H1 (cell line): ENCODE results near the gene PIGU. TPM values are rescaled to one million over a fixed set of nuclear protein-coding genes. Genes with fewer than 3 reads are reported as not detected.

Experiments
- CTCF ChIA-PET: fragments of 300-600 bp; sonication (Branson Sonifier 250); formaldehyde crosslinking; loops from one replicate; lab custom pipeline; 2021; ENCODE audit not compliant: partially characterized antibody; lab: Charles Lee
- POLR2A ChIA-PET: fragments of 300-600 bp; sonication (Branson Sonifier 250); formaldehyde crosslinking; loops from one replicate; lab custom pipeline; 2021; ENCODE audit warnings: inconsistent platforms; ENCODE audit not compliant: partially characterized antibody; lab: Charles Lee
- DNase-seq, 2 experiments: peaks; one replicate each; pipeline versions ENCODE4 v3.0.0 to v3.0.0-alpha.2; 2010 to 2022; ENCODE audit warnings: low spot score in 2 of 2, low read depth in 1 of 2, mixed read lengths in 1 of 2
- FAIRE-seq: peaks from 2 replicates; lab custom pipeline; 2011; peaks lifted over from hg19 to GRCh38; lab: Jason Lieb, UNC
- H2AFZ ChIP-seq: 2 replicates; pipeline ENCODE4 v1.8.1; 2012; ENCODE audit warnings: low read length, inconsistent platforms
- H2AK5ac ChIP-seq: 2 replicates; pipeline ENCODE4 v1.6.1; 2013; ENCODE audit warnings: low read depth, low read length
- H2BK120ac ChIP-seq: replicated peaks from 2 replicates; pipeline ENCODE3; 2013; ENCODE audit warnings: low read depth, low read length, inconsistent platforms
- H2BK12ac ChIP-seq: 2 replicates; pipeline ENCODE4 v1.6.1; 2013; ENCODE audit warnings: low read depth, low read length
- H2BK15ac ChIP-seq: 2 replicates; pipeline ENCODE4 v1.6.1; 2013; ENCODE audit warnings: low read length
- H2BK20ac ChIP-seq: 2 replicates; pipeline ENCODE4 v1.6.1; 2013; ENCODE audit warnings: low read length
- H2BK5ac ChIP-seq: 2 replicates; pipeline ENCODE4 v1.6.1; 2013; ENCODE audit warnings: low read depth, low read length
- H3K14ac ChIP-seq: 2 replicates; pipeline ENCODE4 v1.6.1; 2013; ENCODE audit warnings: inconsistent platforms; ENCODE audit not compliant: insufficient read length
- H3K18ac ChIP-seq: 2 replicates; pipeline ENCODE4 v1.6.1; 2013; ENCODE audit warnings: low read length; ENCODE audit errors: extremely low read depth
- H3K23ac ChIP-seq: 2 replicates; pipeline ENCODE4 v1.6.1; 2013; ENCODE audit warnings: inconsistent platforms; ENCODE audit not compliant: insufficient read length
- H3K23me2 ChIP-seq: 2 replicates; pipeline ENCODE4 v1.6.1; 2013; ENCODE audit warnings: low read depth, low read length
- H3K27ac ChIP-seq: 2 replicates; pipeline ENCODE4 v1.6.1; 2011; ENCODE audit warnings: low read depth, low read length, inconsistent platforms
- H3K27me3 ChIP-seq, 4 experiments: replicated peaks in 1 of 4; 1 replicate in 1 of 4; 2 replicates in 3 of 4; pipeline versions ENCODE4 v1.6.1 to v1.8.1; 2011 to 2013; ENCODE audit warnings: low read length in 3 of 4, mild to moderate bottlenecking in 3 of 4, inconsistent platforms in 2 of 4, mixed read lengths in 2 of 4, moderate library complexity in 1 of 4; ENCODE audit not compliant: control insufficient read depth in 3 of 4, insufficient read depth in 3 of 4; ENCODE audit errors: extremely low read depth in 1 of 4
- H3K36me3 ChIP-seq, 4 experiments: 2 replicates each; pipeline versions ENCODE4 v1.6.1 to v1.8.1; 2011 to 2013; ENCODE audit warnings: mild to moderate bottlenecking in 4 of 4, low read length in 3 of 4, moderate library complexity in 2 of 4, control low read depth in 1 of 4, inconsistent platforms in 1 of 4; ENCODE audit not compliant: insufficient read depth in 4 of 4, control insufficient read depth in 2 of 4
- H3K4ac ChIP-seq: replicated peaks from 2 replicates; pipeline ENCODE3; 2013; ENCODE audit warnings: low read length, low read depth, mixed read lengths, inconsistent platforms; ENCODE audit not compliant: insufficient read length
- H3K4me1 ChIP-seq, 4 experiments: replicated peaks in 1 of 4; 1 replicate in 1 of 4; 2 replicates in 3 of 4; pipeline versions ENCODE4 v1.6.1 to v1.8.1; 2011 to 2013; ENCODE audit warnings: low read length in 3 of 4, inconsistent platforms in 2 of 4, mixed read lengths in 1 of 4; ENCODE audit not compliant: insufficient read depth in 4 of 4, control insufficient read depth in 3 of 4
- H3K4me2 ChIP-seq, 2 experiments: 2 replicates each; pipeline versions ENCODE4 v1.6.1 to v1.8.1; 2011 to 2013; ENCODE audit warnings: low read depth in 2 of 2, low read length in 2 of 2, control low read depth in 1 of 2, inconsistent platforms in 1 of 2, mild to moderate bottlenecking in 1 of 2; ENCODE audit not compliant: insufficient read depth in 1 of 2
- H3K4me3 ChIP-seq, 4 experiments: fragments of 200-600, 300-600 bp in 1 of 4; sonication (generic), shearing (Covaris generic), sonication (Bioruptor Twin) in 1 of 4; 2 replicates each; pipeline versions ENCODE4 v1.5.1 to v1.8.1; 2011 to 2016; ENCODE audit warnings: low read length in 4 of 4, low read depth in 3 of 4, control low read depth in 2 of 4, inconsistent platforms in 2 of 4, mild to moderate bottlenecking in 2 of 4, mixed read lengths in 1 of 4, moderate library complexity in 1 of 4; ENCODE audit not compliant: insufficient read depth in 2 of 4; ENCODE audit errors: extremely low read depth in 1 of 4
- H3K56ac ChIP-seq: replicated peaks from 2 replicates; pipeline ENCODE3; 2013; ENCODE audit warnings: low read depth, mild to moderate bottlenecking, mixed read lengths, low read length, inconsistent platforms; ENCODE audit not compliant: insufficient read length
- H3K79me1 ChIP-seq: 2 replicates; pipeline ENCODE4 v1.6.1; 2013; ENCODE audit warnings: low read depth, low read length, control low read depth
- H3K79me2 ChIP-seq, 2 experiments: 2 replicates each; pipeline versions ENCODE4 v1.6.1 to v1.8.1; 2012 to 2013; ENCODE audit warnings: low read length in 2 of 2, mild to moderate bottlenecking in 2 of 2, inconsistent platforms in 1 of 2; ENCODE audit not compliant: insufficient read depth in 2 of 2, control insufficient read depth in 1 of 2
- H3K9ac ChIP-seq, 4 experiments: replicated peaks in 1 of 4; 1 replicate in 1 of 4; 2 replicates in 3 of 4; pipeline versions ENCODE4 v1.6.1 to v1.8.1; 2011 to 2013; ENCODE audit warnings: low read depth in 3 of 4, low read length in 3 of 4, control low read depth in 2 of 4, mild to moderate bottlenecking in 2 of 4, moderate library complexity in 2 of 4, inconsistent platforms in 1 of 4; ENCODE audit errors: extremely low read depth in 1 of 4
- H3K9me3 ChIP-seq, 2 experiments: 2 replicates each; pipeline versions ENCODE4 v1.6.1 to v1.8.1; 2012 to 2013; ENCODE audit warnings: mild to moderate bottlenecking in 2 of 2, moderate library complexity in 2 of 2, control low read depth in 1 of 2, inconsistent platforms in 1 of 2, low read depth in 1 of 2, low read length in 1 of 2, mixed read lengths in 1 of 2; ENCODE audit not compliant: insufficient read depth in 2 of 2
- H4K20me1 ChIP-seq, 2 experiments: replicated peaks in 1 of 2; 2 replicates each; pipeline versions ENCODE3 to v1.8.1; 2011 to 2013; ENCODE audit warnings: inconsistent platforms in 2 of 2, low read length in 2 of 2, mild to moderate bottlenecking in 1 of 2; ENCODE audit not compliant: insufficient read depth in 2 of 2, control insufficient read depth in 1 of 2
- H4K5ac ChIP-seq: 2 replicates; pipeline ENCODE4 v1.6.1; 2013; ENCODE audit warnings: low read length, low read depth, mixed read lengths, inconsistent platforms; ENCODE audit not compliant: insufficient read length
- H4K8ac ChIP-seq: 2 replicates; pipeline ENCODE4 v1.8.0; 2013; ENCODE audit warnings: mild to moderate bottlenecking, moderate library complexity, low read length, inconsistent platforms; ENCODE audit not compliant: insufficient read depth; ENCODE audit errors: extremely low read depth
- H4K91ac ChIP-seq: replicated peaks from 2 replicates; pipeline ENCODE3; 2013; ENCODE audit warnings: low read length, mixed read lengths, inconsistent platforms; ENCODE audit not compliant: insufficient read length
- CTBP2 ChIP-seq: IDR thresholded peaks from 2 replicates; pipeline ENCODE4 v1.7.0; 2011; ENCODE audit warnings: borderline replicate concordance, mild to moderate bottlenecking, moderate library complexity, mixed read lengths, low read length; ENCODE audit not compliant: insufficient read depth, insufficient read length
- HDAC6 ChIP-seq: IDR thresholded peaks from one replicate; pipeline ENCODE4 v1.7.1; 2012; ENCODE audit warnings: low read depth, mild to moderate bottlenecking, inconsistent platforms, low read length, moderate library complexity
- JUND ChIP-seq: IDR thresholded peaks from 2 replicates; pipeline ENCODE4 v1.6.1; 2011; ENCODE audit warnings: mild to moderate bottlenecking, improper control_type of control experiment, low read length
- KDM5A ChIP-seq: fragments of 200-600 bp; IDR thresholded peaks from 2 replicates; pipeline ENCODE4 v1.7.1; 2012; ENCODE audit warnings: mild to moderate bottlenecking, low read length, inconsistent platforms, mixed read lengths
- NANOG ChIP-seq: IDR thresholded peaks from 2 replicates; pipeline ENCODE4 v1.6.1; 2011; ENCODE audit warnings: low read length, low read depth, mild to moderate bottlenecking, inconsistent platforms; ENCODE audit not compliant: insufficient read depth, poor library complexity, severe bottlenecking
- RAD21 ChIP-seq, 2 experiments: IDR thresholded peaks in 1 of 2; conservative IDR thresholded peaks in 1 of 2; 2 replicates each; pipeline ENCODE4 v1.6.1; 2011; ENCODE audit warnings: low read depth in 2 of 2, low read length in 2 of 2, improper control_type of control experiment in 1 of 2, inconsistent platforms in 1 of 2, mild to moderate bottlenecking in 1 of 2, moderate library complexity in 1 of 2
- RBBP5 ChIP-seq: IDR thresholded peaks from 2 replicates; pipeline ENCODE4 v1.7.1; 2012; ENCODE audit warnings: low read depth, mild to moderate bottlenecking, inconsistent platforms, low read length, moderate library complexity, borderline replicate concordance
- SIN3A ChIP-seq, 2 experiments: IDR thresholded peaks in 1 of 2; conservative IDR thresholded peaks in 1 of 2; 2 replicates each; pipeline ENCODE4 v1.6.1; 2011 to 2012; ENCODE audit warnings: low read length in 2 of 2, improper control_type of control experiment in 1 of 2, low read depth in 1 of 2, mild to moderate bottlenecking in 1 of 2
- SP1 ChIP-seq: IDR thresholded peaks from 2 replicates; pipeline ENCODE4 v1.6.1; 2011; ENCODE audit warnings: low read depth, low read length
- TAF7 ChIP-seq: optimal IDR thresholded peaks from 2 replicates; pipeline ENCODE3; 2011; ENCODE audit warnings: low read depth, mild to moderate bottlenecking, inconsistent platforms, low read length, moderate library complexity, borderline replicate concordance
- WGBS, 2 experiments: shearing (Covaris generic) in 1 of 2; methylation state at CpG; one replicate each; pipeline versions ENCODE4 v1.1.6 to v1.1.7; 2013 to 2015; ENCODE audit warnings: low lambda C conversion rate in 2 of 2, mixed read lengths in 2 of 2, inconsistent platforms in 1 of 2, low coverage in 1 of 2, missing lambda C conversion rate in 1 of 2; ENCODE audit not compliant: insufficient replicate concordance in 2 of 2, insufficient coverage in 1 of 2, insufficient read length in 1 of 2; ENCODE audit errors: extremely low coverage in 1 of 2, missing lambda C conversion rate in 1 of 2; 5-methylcytosine and 5-hydroxymethylcytosine counted together
- polyA plus RNA-seq, 7 experiments: library from polyadenylated mRNA; depleted of rRNA in 3 of 7; stranded (reverse) in 5 of 7; unstranded in 2 of 7; fragments of >200 nt in 5 of 7; fragments of 200-250 nt in 2 of 7; gene quantifications; 1 replicate in 5 of 7; 2 replicates in 1 of 7; 4 replicates in 1 of 7; pipeline versions ENCODE4 v1.2.1 to v1.2.3, GENCODE V29; 2011 to 2013; ENCODE audit warnings: missing spikeins in 2 of 7, mixed read lengths in 2 of 7
- total RNA-seq: library from RNA; stranded (reverse); fragmentation: NEBNext Ultra II Directional; extraction: Animal tissue kit (Norgen Biotek cat#: 25700); gene quantifications from 2 replicates; pipeline ENCODE4 v1.2.1, GENCODE V29; 2021

PIGU gene
- total and polyA plus RNA-seq, 2 of the 8 experiments (the other 6 are each of a cell fraction or from before 2014, with no cell fraction given): 28.3 to 117 TPM

GRCh38 chr20:34579191-34579978 lies 97.5 kb downstream of the PIGU start:
- Histone ChIP-seq H3K4me2 (no peak overlapping the region), H2BK12ac (no peak overlapping the region), H3K79me1 (no peaks in the 10 kb centered on the region), H4K20me1 (peaks cover 2% of the 10 kb centered on the region in 2 experiments), H3K56ac (no peak overlapping the region), H3K14ac (no peak overlapping the region), H3K79me2 (no peaks in the 10 kb centered on the region), H3K4me3 (no peak overlapping the region), H3K9me3 (no peaks in the 10 kb centered on the region), H4K5ac (no peak overlapping the region), H3K4ac (no peak overlapping the region), H4K8ac (no peak overlapping the region), H3K27me3 (no peaks in the 10 kb centered on the region), H3K36me3 (0 out of 8 replicates have a peak, but pooled peaks cover 0 to 3% (median 0%) of the 10 kb centered on the region in 4 experiments), H2BK15ac (no peak overlapping the region), H2AK5ac (no peak overlapping the region), H3K23ac (no peak overlapping the region), H3K18ac (no peak overlapping the region), H2BK120ac (no peak overlapping the region), H3K23me2 (no peaks in the 10 kb centered on the region), H3K9ac (no peak overlapping the region), H2AFZ (no peak overlapping the region), H4K91ac (no peak overlapping the region), H2BK20ac (no peak overlapping the region), H3K27ac (no peak overlapping the region), H2BK5ac (no peak overlapping the region), H3K4me1 (no peaks in the 10 kb centered on the region; a peak in 1 of 7 replicates)
- no peak for TF ChIP-seq TAF7
- no peak for TF ChIP-seq HDAC6
- no peak for TF ChIP-seq SP1
- peak in 1 of 2 experiments; percentile 2; a peak in 1 of 4 replicates for TF ChIP-seq RAD21 (IDR thresholded peaks at IDR 0.05 in 1 of 2, conservative IDR thresholded peaks at IDR 0.05 in 1 of 2; ENCODE audit: low read depth in 2 of 2, low read length in 2 of 2)
- peak; percentile 51; the same call in 1 of the 2 replicates for TF ChIP-seq JUND
- no peak for TF ChIP-seq KDM5A
- no peak for TF ChIP-seq NANOG
- no peak for TF ChIP-seq RBBP5
- TF ChIP-seq SIN3A (conservative IDR thresholded peaks at IDR 0.05 in 1 of 2, IDR thresholded peaks at IDR 0.05 in 1 of 2; ENCODE audit: low read depth in 1 of 2, low read length in 2 of 2): no peak
- no peak for TF ChIP-seq CTBP2
- ChIA-PET POLR2A (no interaction called here), CTCF (interaction anchor here (1.1 to 1.6 kb wide), 4 partner anchors 13 to 94 kb away, joined by 3 to 5 read pairs (median 3); no protein-coding TSS in a partner anchor)
- FAIRE-seq: no peak
- DNase-seq: no peak
- 95% methylated on average over 11 of the region's 11 CpGs; no CpG with 5 or more reads in 1 of the 2 experiments for WGBS, 2 experiments
